H9 (cell line): ENCODE data around the gene XRN2. TPM values are rescaled to one million over a fixed set of nuclear protein-coding genes. Genes with fewer than 3 reads are reported as not detected.

Source experiments
- DNase-seq: peaks from one replicate; pipeline ENCODE4 v3.0.0-alpha.2; 2017
- H2AFZ ChIP-seq: one replicate; pipeline ENCODE4 v1.6.1; 2013; ENCODE audit warnings: mild to moderate bottlenecking, low read length, control low read depth, moderate library complexity
- H2AK5ac ChIP-seq: 2 replicates; pipeline ENCODE4 v1.6.1; 2013; ENCODE audit warnings: low read length, control low read depth, mixed read lengths; ENCODE audit not compliant: insufficient read length
- H2BK120ac ChIP-seq: one replicate; pipeline ENCODE4 v1.6.1; 2013; ENCODE audit warnings: low read depth, mild to moderate bottlenecking, low read length, control low read depth, inconsistent platforms; ENCODE audit not compliant: poor library complexity, severe bottlenecking
- H2BK12ac ChIP-seq: 2 replicates; pipeline ENCODE4 v1.6.1; 2013; ENCODE audit warnings: low read length, control low read depth, mixed read lengths, low read depth; ENCODE audit not compliant: insufficient read length
- H2BK15ac ChIP-seq: 2 replicates; pipeline ENCODE4 v1.6.1; 2013; ENCODE audit warnings: low read depth, low read length, control low read depth
- H2BK20ac ChIP-seq: one replicate; pipeline ENCODE4 v1.6.1; 2013; ENCODE audit warnings: low read depth, mild to moderate bottlenecking, low read length, control low read depth, inconsistent platforms; ENCODE audit not compliant: poor library complexity, severe bottlenecking
- H2BK5ac ChIP-seq: 2 replicates; pipeline ENCODE4 v1.6.1; 2013; ENCODE audit warnings: low read length, control low read depth, mixed read lengths; ENCODE audit not compliant: insufficient read length
- H3K14ac ChIP-seq: 2 replicates; pipeline ENCODE4 v1.6.1; 2013; ENCODE audit warnings: low read length, control low read depth; ENCODE audit not compliant: insufficient read depth
- H3K18ac ChIP-seq: 2 replicates; pipeline ENCODE4 v1.6.1; 2013; ENCODE audit warnings: low read depth, mild to moderate bottlenecking, mixed read lengths, low read length, control low read depth; ENCODE audit not compliant: insufficient read length
- H3K23ac ChIP-seq: 2 replicates; pipeline ENCODE4 v1.6.1; 2013; ENCODE audit warnings: low read length, control low read depth, mixed read lengths, low read depth; ENCODE audit not compliant: insufficient read length
- H3K23me2 ChIP-seq: 2 replicates; pipeline ENCODE4 v1.6.1; 2013; ENCODE audit warnings: low read depth, mild to moderate bottlenecking, mixed read lengths, low read length, control low read depth; ENCODE audit not compliant: insufficient read length, poor library complexity, severe bottlenecking
- H3K27ac ChIP-seq: 2 replicates; pipeline ENCODE4 v1.5.1; 2013; ENCODE audit warnings: low read length, control low read depth, mixed read lengths, low read depth; ENCODE audit not compliant: insufficient read length
- H3K27me3 ChIP-seq: 2 replicates; pipeline ENCODE4 v1.6.1; 2013; ENCODE audit warnings: low read length, control low read depth, inconsistent platforms; ENCODE audit not compliant: insufficient read depth
- H3K4ac ChIP-seq: 2 replicates; pipeline ENCODE4 v1.6.1; 2013; ENCODE audit warnings: low read depth, mild to moderate bottlenecking, control low read depth, inconsistent platforms, low read length, moderate library complexity
- H3K4me1 ChIP-seq: 2 replicates; pipeline ENCODE4 v1.6.1; 2013; ENCODE audit warnings: low read length, control low read depth, inconsistent platforms; ENCODE audit not compliant: insufficient read depth
- H3K4me2 ChIP-seq: 2 replicates; pipeline ENCODE4 v1.6.1; 2013; ENCODE audit warnings: low read length, control low read depth, mixed read lengths; ENCODE audit not compliant: insufficient read length, insufficient read depth
- H3K56ac ChIP-seq: 2 replicates; pipeline ENCODE4 v1.6.1; 2013; ENCODE audit warnings: low read depth, mild to moderate bottlenecking, mixed read lengths, low read length, control low read depth; ENCODE audit not compliant: insufficient read length
- H3K79me1 ChIP-seq: 2 replicates; pipeline ENCODE4 v1.6.1; 2013; ENCODE audit warnings: low read depth, mild to moderate bottlenecking, moderate library complexity, low read length, control low read depth, inconsistent platforms; ENCODE audit not compliant: insufficient read depth, poor library complexity, severe bottlenecking
- H3K79me2 ChIP-seq: 2 replicates; pipeline ENCODE4 v1.6.1; 2013; ENCODE audit warnings: low read length, control low read depth, inconsistent platforms; ENCODE audit not compliant: insufficient read depth
- H3K9ac ChIP-seq: 2 replicates; pipeline ENCODE4 v1.6.1; 2013; ENCODE audit warnings: low read length, control low read depth, mixed read lengths; ENCODE audit not compliant: insufficient read length; ENCODE audit errors: extremely low read depth
- H3K9me3 ChIP-seq: one replicate; pipeline ENCODE4 v1.6.1; 2013; ENCODE audit warnings: low read depth, low read length, inconsistent platforms; ENCODE audit not compliant: control insufficient read depth
- H3T11ph ChIP-seq: one replicate; pipeline ENCODE4 v1.6.1; 2013; ENCODE audit warnings: mild to moderate bottlenecking, low read length, control low read depth, inconsistent platforms
- H4K20me1 ChIP-seq: one replicate; pipeline ENCODE4 v1.6.1; 2013; ENCODE audit not compliant: control insufficient read depth, insufficient read length, insufficient read depth
- H4K5ac ChIP-seq: 2 replicates; pipeline ENCODE4 v1.6.1; 2013; ENCODE audit warnings: low read depth, mild to moderate bottlenecking, mixed read lengths, low read length, control low read depth; ENCODE audit not compliant: insufficient read length
- H4K8ac ChIP-seq: replicated peaks from 2 replicates; pipeline ENCODE4 v1.6.1; 2013; ENCODE audit warnings: low read length, control low read depth, mixed read lengths, low read depth; ENCODE audit not compliant: insufficient read length
- H4K91ac ChIP-seq: 2 replicates; pipeline ENCODE4 v1.6.1; 2013; ENCODE audit warnings: low read depth, mild to moderate bottlenecking, moderate library complexity, mixed read lengths, low read length, control low read depth; ENCODE audit not compliant: insufficient read length
- H3K27ac Mint-ChIP-seq, 3 experiments: 2 replicates in 2 of 3; 3 replicates in 1 of 3; pipeline ENCODE4 v1.8.0; 2020 to 2021; ENCODE audit warnings: mixed read lengths in 3 of 3, mild to moderate bottlenecking in 1 of 3, moderate library complexity in 1 of 3
- H3K27me3 Mint-ChIP-seq: 2 replicates; pipeline ENCODE4 v1.8.0; 2021; ENCODE audit warnings: low read depth, mild to moderate bottlenecking, moderate library complexity, mixed read lengths
- H3K36me3 Mint-ChIP-seq, 3 experiments: 2 replicates in 2 of 3; 3 replicates in 1 of 3; pipeline ENCODE4 v1.8.0; 2020 to 2021; ENCODE audit warnings: low read depth in 3 of 3, mixed read lengths in 3 of 3; ENCODE audit not compliant: insufficient read depth in 1 of 3
- H3K4me1 Mint-ChIP-seq, 2 experiments: 2 replicates each; pipeline ENCODE4 v1.8.0; 2020; ENCODE audit warnings: mixed read lengths in 2 of 2
- H3K4me3 Mint-ChIP-seq, 2 experiments: 2 replicates in 1 of 2; 3 replicates in 1 of 2; pipeline ENCODE4 v1.8.0; 2020 to 2021; ENCODE audit warnings: mild to moderate bottlenecking in 2 of 2, mixed read lengths in 2 of 2, moderate library complexity in 1 of 2
- H3K9me3 Mint-ChIP-seq, 2 experiments: 2 replicates in 1 of 2; 3 replicates in 1 of 2; pipeline ENCODE4 v1.8.0; 2020; ENCODE audit warnings: mild to moderate bottlenecking in 2 of 2, mixed read lengths in 2 of 2, moderate library complexity in 1 of 2
- CTCF ChIP-seq: fragments of 200-600 bp; sonication (generic); conservative IDR thresholded peaks from 3 replicates; pipeline ENCODE4 v1.8.0; 2021; ENCODE audit warnings: antibody characterized with exemption, mild to moderate bottlenecking
- WGBS: extraction: QIAGEN DNeasy Blood & Tissue Kit; methylation state at CpG from one replicate; pipeline ENCODE4 v1.1.7; 2013; ENCODE audit warnings: missing lambda C conversion rate, low lambda C conversion rate, mixed read lengths; ENCODE audit not compliant: insufficient read length; ENCODE audit errors: extremely low coverage; 5-methylcytosine and 5-hydroxymethylcytosine counted together
- total RNA-seq: library from RNA; stranded (reverse); gene quantifications from 2 replicates; pipeline ENCODE4 v1.2.1, GENCODE V29; 2021

XRN2 gene
- total RNA-seq, 1 experiment from 2014 or later: 96.7 TPM

- no peak overlapping the region for H3K4me2 ChIP-seq
These were observed 23.2 kb upstream of the XRN2 start for GRCh38 chr20:21279706-21280521.

More at GRCh38 chr20:21279706-21280521, 23.2 kb upstream of the XRN2 start:
- Histone ChIP-seq H3K14ac (no peak overlapping the region), H3K79me2 (no peaks in the 10 kb centered on the region), H3K79me1 (no peaks in the 10 kb centered on the region), H2BK12ac (no peak overlapping the region), H2BK5ac (no peak overlapping the region), H3K18ac (no peak overlapping the region), H3K27ac (no peak overlapping the region), H4K8ac (no peak overlapping the region), H4K5ac (no peak overlapping the region), H3T11ph (no peak overlapping the region), H3K27me3 (no peaks in the 10 kb centered on the region), H2BK20ac (no peak overlapping the region), H3K4ac (no peak overlapping the region), H4K20me1 (no peaks in the 10 kb centered on the region), H4K91ac (no peak overlapping the region), H3K4me1 (no peaks in the 10 kb centered on the region), H2BK120ac (no peak overlapping the region), H3K23me2 (no peaks in the 10 kb centered on the region), H3K9ac (no peak overlapping the region), H3K23ac (no peak overlapping the region), H3K56ac (no peak overlapping the region), H2AK5ac (no peak overlapping the region), H2BK15ac (no peak overlapping the region), H2AFZ (no peak overlapping the region), H3K9me3 (no peaks in the 10 kb centered on the region)
- no CpG with 5 or more reads among the region's 7 CpGs for WGBS
- DNase-seq: no peak
- Mint-ChIP-seq H3K4me3 (no peak overlapping the region), H3K9me3 (no peaks in the 10 kb centered on the region; a peak in 1 of 5 replicates), H3K4me1 (no peaks in the 10 kb centered on the region; a peak in 1 of 4 replicates), H3K27ac (no peak overlapping the region; a peak in 1 of 7 replicates), H3K36me3 (no peaks in the 10 kb centered on the region; a peak in 1 of 7 replicates), H3K27me3 (peaks cover 8% of the 10 kb centered on the region)
- TF ChIP-seq CTCF: no peak
